NCI-H1048 (cell line): ENCODE data around the gene TNP2.
"Not testable (repeated sequence)": the region's sequence is repeated elsewhere in the genome, so short reads cannot be mapped to it uniquely, and the experiment has no call there.

ENCODE experiments used
- DNase-seq: peaks from one replicate; lab custom pipeline; 2025; lab: John Stamatoyannopoulos, UW

Gene TNP2

DNA sequence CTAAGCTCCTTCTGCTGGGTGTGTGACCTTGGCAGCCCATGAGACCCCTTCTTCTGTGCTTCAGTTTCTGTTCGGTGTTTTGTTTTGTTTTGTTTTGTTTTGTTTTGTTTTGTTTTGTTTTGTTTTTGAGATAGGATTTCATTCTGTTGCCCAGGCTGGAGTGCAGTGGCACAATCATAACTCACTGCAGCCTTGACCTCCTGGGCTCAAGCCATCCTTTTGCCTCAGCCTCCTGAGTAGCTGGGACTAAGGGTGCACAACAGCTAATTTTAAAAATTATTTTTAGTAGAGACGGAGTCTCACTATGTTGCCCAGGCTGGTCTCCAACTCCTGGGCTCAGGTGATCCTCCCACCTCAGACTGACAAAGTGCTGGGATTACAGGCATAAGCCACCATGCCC lies 48.6 kb downstream of the TNP2 start:
- DNase-seq: not testable (repeated sequence)

DNA sequence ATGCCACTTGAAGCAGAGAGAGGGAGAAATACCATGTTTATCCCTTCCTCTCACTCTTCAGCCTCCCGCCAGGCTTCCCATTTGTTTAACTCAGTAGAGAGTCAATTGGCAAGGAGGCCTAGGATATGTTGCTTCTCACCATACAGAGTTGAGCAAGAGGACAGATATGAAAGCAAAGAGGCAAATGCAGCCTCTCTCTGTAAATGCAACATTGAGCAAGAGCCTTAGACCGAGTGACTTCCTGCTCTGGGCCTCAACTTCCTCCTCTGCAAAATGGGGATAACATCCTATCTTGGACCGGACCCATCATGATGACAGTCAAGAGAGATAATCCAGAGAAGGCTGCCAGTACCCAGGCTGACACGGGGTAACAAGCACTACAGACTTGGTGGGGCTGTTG lies 49.9 kb downstream of the TNP2 start:
- DNase-seq: no peak

DNA sequence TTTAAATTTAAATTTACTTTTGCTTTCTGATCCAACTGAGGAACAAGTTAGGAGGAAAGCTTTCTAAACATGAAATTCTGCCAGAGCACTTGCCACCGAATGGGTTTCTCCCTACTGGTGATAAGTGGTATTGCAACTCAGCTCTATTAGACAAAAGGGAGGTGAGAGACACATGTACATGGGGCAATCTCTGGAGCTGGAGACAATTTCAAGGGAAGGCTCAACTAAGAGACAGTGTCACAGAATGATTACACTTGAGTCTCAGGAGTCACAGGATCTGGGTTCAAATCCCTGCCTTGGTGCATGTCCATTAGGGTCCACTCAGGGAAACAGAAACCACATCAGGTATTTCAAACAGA lies 50.5 kb downstream of the TNP2 start:
- DNase-seq: no peak
